CD14-positive monocyte (primary cell): Measurements from ENCODE around the gene PTPRD. TPM values are rescaled to one million over a fixed set of nuclear protein-coding genes. Genes with fewer than 3 reads are reported as not detected.

Experiments used
- DNase-seq, 3 donors: peaks; one replicate each; pipeline ENCODE4 v3.0.0-alpha.2; 2011 to 2022
- H2AFZ ChIP-seq: 2 replicates; pipeline ENCODE4 v1.6.0; 2012; ENCODE audit warnings: mild to moderate bottlenecking, low read depth, low read length, inconsistent platforms; ENCODE audit not compliant: insufficient read depth, poor library complexity, severe bottlenecking
- H3K27ac ChIP-seq, 2 donors: 1 replicate in 1 of 2; 2 replicates in 1 of 2; pipeline ENCODE4 v1.5.1; 2012 to 2013; ENCODE audit warnings: low read length in 2 of 2, control low read depth in 1 of 2, inconsistent platforms in 1 of 2, low read depth in 1 of 2, mild to moderate bottlenecking in 1 of 2
- H3K27me3 ChIP-seq, 2 donors: one replicate each; pipeline versions ENCODE4 v1.6.0 to v1.6.1; 2011 to 2013; ENCODE audit warnings: low read length in 2 of 2; ENCODE audit not compliant: control insufficient read depth in 2 of 2, insufficient read depth in 2 of 2
- H3K36me3 ChIP-seq, 2 donors: replicated peaks in 1 of 2; 1 replicate in 1 of 2; 2 replicates in 1 of 2; pipeline versions ENCODE4 v1.5.1 to v1.6.1; 2012 to 2013; ENCODE audit warnings: low read length in 2 of 2, control low read depth in 1 of 2, inconsistent platforms in 1 of 2, mild to moderate bottlenecking in 1 of 2; ENCODE audit not compliant: insufficient read depth in 2 of 2, control insufficient read depth in 1 of 2
- H3K4me1 ChIP-seq, 2 donors: 1 replicate in 1 of 2; 2 replicates in 1 of 2; pipeline versions ENCODE4 v1.5.1 to v1.6.1; 2012 to 2013; ENCODE audit warnings: low read length in 2 of 2, control low read depth in 1 of 2, inconsistent platforms in 1 of 2, mild to moderate bottlenecking in 1 of 2, moderate library complexity in 1 of 2; ENCODE audit not compliant: insufficient read depth in 2 of 2, control insufficient read depth in 1 of 2
- H3K4me2 ChIP-seq: replicated peaks from 2 replicates; pipeline ENCODE3; 2012; ENCODE audit warnings: low read length, moderate library complexity, mild to moderate bottlenecking; ENCODE audit not compliant: poor library complexity, severe bottlenecking; ENCODE audit errors: extremely low read depth
- H3K4me3 ChIP-seq, 3 experiments: fragments of 200-600 bp in 1 of 3; sonication (generic) in 1 of 3; replicated peaks in 1 of 3; 1 replicate in 2 of 3; 2 replicates in 1 of 3; pipeline ENCODE4 v1.5.1; 2011 to 2013; ENCODE audit warnings: low read length in 3 of 3, mild to moderate bottlenecking in 3 of 3, control low read depth in 2 of 3, low read depth in 2 of 3, inconsistent platforms in 1 of 3, moderate library complexity in 1 of 3
- H3K79me2 ChIP-seq: 2 replicates; pipeline ENCODE4 v1.6.0; 2012; ENCODE audit warnings: mild to moderate bottlenecking, control low read depth, inconsistent platforms, low read length, moderate library complexity; ENCODE audit not compliant: insufficient read depth
- H3K9ac ChIP-seq: 2 replicates; pipeline ENCODE4 v1.6.0; 2017; ENCODE audit warnings: low read length, mild to moderate bottlenecking; ENCODE audit not compliant: insufficient read depth, poor library complexity, severe bottlenecking
- H3K9me3 ChIP-seq, 2 donors: replicated peaks in 1 of 2; 1 replicate in 1 of 2; 2 replicates in 1 of 2; pipeline versions ENCODE4 v1.5.1 to v1.6.1; 2012 to 2013; ENCODE audit warnings: low read length in 2 of 2, control low read depth in 1 of 2; ENCODE audit not compliant: control insufficient read depth in 1 of 2, insufficient read depth in 1 of 2
- H4K20me1 ChIP-seq: 2 replicates; pipeline ENCODE4 v1.6.0; 2012; ENCODE audit warnings: mild to moderate bottlenecking, low read length, control low read depth, moderate library complexity; ENCODE audit not compliant: insufficient read depth
- H3K27ac Mint-ChIP-seq, 7 donors: one replicate each; pipeline ENCODE4 v1.8.0; 2020; ENCODE audit warnings: mild to moderate bottlenecking in 7 of 7, mixed read lengths in 7 of 7, moderate library complexity in 6 of 7, inconsistent platforms in 2 of 7
- H3K27me3 Mint-ChIP-seq, 3 donors: one replicate each; pipeline ENCODE4 v1.8.0; 2021 to 2022; ENCODE audit warnings: low read depth in 3 of 3, mild to moderate bottlenecking in 3 of 3, mixed read lengths in 3 of 3, moderate library complexity in 3 of 3, inconsistent platforms in 1 of 3
- H3K36me3 Mint-ChIP-seq, 2 donors: one replicate each; pipeline ENCODE4 v1.8.0; 2020; ENCODE audit warnings: mixed read lengths in 2 of 2, inconsistent platforms in 1 of 2, mild to moderate bottlenecking in 1 of 2
- H3K4me1 Mint-ChIP-seq: one replicate; pipeline ENCODE4 v1.8.0; 2020; ENCODE audit warnings: mild to moderate bottlenecking, mixed read lengths
- H3K4me3 Mint-ChIP-seq, 2 donors: one replicate each; pipeline ENCODE4 v1.8.0; 2020; ENCODE audit warnings: mild to moderate bottlenecking in 2 of 2, mixed read lengths in 2 of 2, moderate library complexity in 1 of 2
- H3K9me3 Mint-ChIP-seq, 7 donors: one replicate each; pipeline ENCODE4 v1.8.0; 2020 to 2022; ENCODE audit warnings: mixed read lengths in 7 of 7, mild to moderate bottlenecking in 6 of 7, moderate library complexity in 6 of 7, inconsistent platforms in 2 of 7
- WGBS: methylation state at CpG from one replicate; pipeline ENCODE4 v1.1.5; 2013; ENCODE audit warnings: missing lambda C conversion rate; ENCODE audit not compliant: insufficient coverage; 5-methylcytosine and 5-hydroxymethylcytosine counted together
- intact Hi-C, 2 donors: fragments of 100-400 bp; cut with micrococcal nuclease; formaldehyde crosslinking; loops; one replicate each; pipeline versions ENCODE4 v1.15.0 to v1.15.1; 2023
- polyA plus RNA-seq, 3 donors: library from polyadenylated mRNA; depleted of rRNA in 1 of 3; unstranded in 2 of 3; stranded (reverse) in 1 of 3; fragments of 300-500 nt in 2 of 3; fragments of >200 nt in 1 of 3; fragmentation: Illumina TruSeq in 2 of 3; gene quantifications; 1 replicate in 2 of 3; 2 replicates in 1 of 3; pipeline ENCODE4 v1.2.3, GENCODE V29; 2012 to 2021
- TF ChIP-seq, protein P1 (sequence below): fragments of 200-600 bp; IDR thresholded peaks from one replicate; pipeline ENCODE4 v1.8.0; 2022; ENCODE audit warnings: antibody characterized with exemption, mild to moderate bottlenecking

Gene PTPRD
- polyA plus RNA-seq, 3 donors, result not detected

DNA sequence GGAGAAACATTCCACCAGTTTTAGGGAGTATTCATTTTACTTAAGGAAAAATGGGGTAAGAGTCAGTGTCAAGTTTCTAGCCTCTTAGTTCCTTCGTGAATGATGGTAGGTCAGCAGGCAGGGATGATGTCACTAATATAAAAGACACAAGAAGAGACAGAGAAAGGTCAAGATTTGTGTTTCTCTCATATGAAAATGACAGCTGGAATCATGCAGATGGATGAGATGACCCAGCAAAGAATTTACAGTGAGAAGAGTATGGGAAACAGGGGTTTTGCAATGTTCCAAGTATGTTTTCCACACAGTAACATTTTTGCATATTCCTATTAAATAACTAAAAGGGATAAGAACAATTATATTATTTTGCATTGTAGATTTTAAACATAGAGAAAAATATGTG is 2063.6 kb downstream of the PTPRD start:
- H3K36me3 Mint-ChIP-seq, result no peaks in the 10 kb centered on the region
- H4K20me1 ChIP-seq, result no peaks in the 10 kb centered on the region
- H3K4me3 ChIP-seq, result no peak overlapping the region
- no peaks in the 10 kb centered on the region for H3K79me2 ChIP-seq
- DNase-seq, result no peak
- H3K4me2 ChIP-seq, result no peak overlapping the region
- H2AFZ ChIP-seq, result no peak overlapping the region
- H3K27me3 Mint-ChIP-seq, result peaks cover 0 to 2% (median 1%) of the 10 kb centered on the region in 3 donors
- H3K4me1 ChIP-seq, result no peaks in the 10 kb centered on the region
- no peaks in the 10 kb centered on the region for H3K4me1 Mint-ChIP-seq
- no peak overlapping the region for H3K9ac ChIP-seq
- no peaks in the 10 kb centered on the region for H3K9me3 ChIP-seq
- intact Hi-C loops, result no loop called here
- H3K27ac ChIP-seq, result no peak overlapping the region
- no peaks in the 10 kb centered on the region for H3K36me3 ChIP-seq
- WGBS, result no CpG with 5 or more reads among the region's 1 CpG
- no peak overlapping the region for H3K4me3 Mint-ChIP-seq
- H3K27me3 ChIP-seq, result no peaks in the 10 kb centered on the region
- TF ChIP-seq, protein P1, sequence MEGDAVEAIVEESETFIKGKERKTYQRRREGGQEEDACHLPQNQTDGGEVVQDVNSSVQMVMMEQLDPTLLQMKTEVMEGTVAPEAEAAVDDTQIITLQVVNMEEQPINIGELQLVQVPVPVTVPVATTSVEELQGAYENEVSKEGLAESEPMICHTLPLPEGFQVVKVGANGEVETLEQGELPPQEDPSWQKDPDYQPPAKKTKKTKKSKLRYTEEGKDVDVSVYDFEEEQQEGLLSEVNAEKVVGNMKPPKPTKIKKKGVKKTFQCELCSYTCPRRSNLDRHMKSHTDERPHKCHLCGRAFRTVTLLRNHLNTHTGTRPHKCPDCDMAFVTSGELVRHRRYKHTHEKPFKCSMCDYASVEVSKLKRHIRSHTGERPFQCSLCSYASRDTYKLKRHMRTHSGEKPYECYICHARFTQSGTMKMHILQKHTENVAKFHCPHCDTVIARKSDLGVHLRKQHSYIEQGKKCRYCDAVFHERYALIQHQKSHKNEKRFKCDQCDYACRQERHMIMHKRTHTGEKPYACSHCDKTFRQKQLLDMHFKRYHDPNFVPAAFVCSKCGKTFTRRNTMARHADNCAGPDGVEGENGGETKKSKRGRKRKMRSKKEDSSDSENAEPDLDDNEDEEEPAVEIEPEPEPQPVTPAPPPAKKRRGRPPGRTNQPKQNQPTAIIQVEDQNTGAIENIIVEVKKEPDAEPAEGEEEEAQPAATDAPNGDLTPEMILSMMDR, result no peak
- no peak overlapping the region for H3K27ac Mint-ChIP-seq
- H3K9me3 Mint-ChIP-seq, result peaks cover 0 to 8% (median 3%) of the 10 kb centered on the region in 7 donors

DNA sequence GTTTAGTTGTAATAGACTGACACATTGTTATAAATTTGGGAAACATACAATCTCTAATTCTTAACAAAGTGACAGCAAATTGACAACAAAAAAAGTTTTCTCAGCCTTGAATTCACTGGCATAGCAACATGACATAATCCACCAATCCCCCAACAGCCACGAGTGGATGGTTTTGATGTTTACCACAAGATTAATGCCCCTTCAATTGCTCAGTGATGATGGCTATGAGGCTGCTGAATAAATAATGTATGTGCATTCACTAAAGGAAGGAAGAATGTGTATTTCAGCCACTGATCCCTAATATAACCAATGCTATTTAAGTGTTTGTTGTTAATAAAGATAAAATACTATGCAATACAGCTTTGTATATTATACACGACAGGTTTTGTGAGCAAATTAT is 2069.6 kb downstream of the PTPRD start:
- H4K20me1 ChIP-seq, result no peaks in the 10 kb centered on the region
- H3K27me3 ChIP-seq, result no peaks in the 10 kb centered on the region
- no peak overlapping the region for H3K4me3 ChIP-seq
- peaks cover 0 to 3% (median 0%) of the 10 kb centered on the region in 7 donors for H3K9me3 Mint-ChIP-seq
- H3K79me2 ChIP-seq, result no peaks in the 10 kb centered on the region
- H3K9me3 ChIP-seq, result no peaks in the 10 kb centered on the region
- no peaks in the 10 kb centered on the region for H3K4me1 ChIP-seq
- no peak overlapping the region for H3K9ac ChIP-seq
- H3K27me3 Mint-ChIP-seq, result peaks cover 0 to 2% (median 0%) of the 10 kb centered on the region in 3 donors
- H3K4me3 Mint-ChIP-seq, result no peak overlapping the region
- no peak for DNase-seq
- intact Hi-C loops, result no loop called here
- H3K27ac Mint-ChIP-seq, result no peak overlapping the region
- no peaks in the 10 kb centered on the region for H3K4me1 Mint-ChIP-seq
- no peaks in the 10 kb centered on the region for H3K36me3 Mint-ChIP-seq
- H2AFZ ChIP-seq, result no peak overlapping the region
- WGBS, result no CpG with 5 or more reads among the region's 2 CpGs
- no peaks in the 10 kb centered on the region for H3K36me3 ChIP-seq
- H3K4me2 ChIP-seq, result no peak overlapping the region
- no peak overlapping the region for H3K27ac ChIP-seq
- TF ChIP-seq, protein P1, result no peak
